Measurements from ENCODE around the gene MAP3K6.

DNA sequence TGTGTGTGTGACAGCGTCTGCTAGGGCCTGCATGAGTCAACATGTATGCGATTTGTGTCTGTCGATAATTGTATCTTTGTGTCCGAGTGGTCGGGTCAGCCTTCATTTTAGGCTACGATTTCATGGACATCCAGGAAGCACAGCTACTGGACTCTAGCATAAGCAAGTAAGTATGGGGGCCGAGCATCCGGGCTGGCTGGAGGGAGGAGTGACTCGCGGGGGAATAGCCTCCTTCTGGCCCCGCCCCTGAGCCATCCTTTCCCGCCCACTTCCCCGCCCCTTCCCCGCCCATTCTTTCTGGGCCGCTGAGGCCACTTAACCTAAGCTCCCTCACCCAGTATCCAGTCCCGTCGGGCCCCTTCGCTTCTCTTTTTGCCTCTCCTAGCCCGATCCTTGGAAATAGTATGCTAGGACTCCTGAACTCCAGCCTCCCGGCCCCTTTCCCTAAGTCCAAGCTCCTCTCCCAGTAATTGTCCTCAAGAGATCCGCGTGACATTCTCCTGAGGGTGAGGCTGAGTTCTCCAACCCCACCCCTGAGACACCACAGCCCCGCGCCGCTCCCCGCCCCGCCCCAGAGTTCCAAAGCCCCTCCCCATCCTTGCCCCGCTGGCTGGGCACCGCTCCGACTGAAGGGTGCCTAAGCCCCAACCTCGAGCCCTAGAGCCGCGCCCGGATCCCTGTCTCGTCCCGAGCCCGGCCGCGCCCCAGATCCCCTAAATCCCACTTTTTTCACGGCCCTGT lies 1.2 kb downstream of the MAP3K6 start:
- TF ChIP-seq, protein P1, sequence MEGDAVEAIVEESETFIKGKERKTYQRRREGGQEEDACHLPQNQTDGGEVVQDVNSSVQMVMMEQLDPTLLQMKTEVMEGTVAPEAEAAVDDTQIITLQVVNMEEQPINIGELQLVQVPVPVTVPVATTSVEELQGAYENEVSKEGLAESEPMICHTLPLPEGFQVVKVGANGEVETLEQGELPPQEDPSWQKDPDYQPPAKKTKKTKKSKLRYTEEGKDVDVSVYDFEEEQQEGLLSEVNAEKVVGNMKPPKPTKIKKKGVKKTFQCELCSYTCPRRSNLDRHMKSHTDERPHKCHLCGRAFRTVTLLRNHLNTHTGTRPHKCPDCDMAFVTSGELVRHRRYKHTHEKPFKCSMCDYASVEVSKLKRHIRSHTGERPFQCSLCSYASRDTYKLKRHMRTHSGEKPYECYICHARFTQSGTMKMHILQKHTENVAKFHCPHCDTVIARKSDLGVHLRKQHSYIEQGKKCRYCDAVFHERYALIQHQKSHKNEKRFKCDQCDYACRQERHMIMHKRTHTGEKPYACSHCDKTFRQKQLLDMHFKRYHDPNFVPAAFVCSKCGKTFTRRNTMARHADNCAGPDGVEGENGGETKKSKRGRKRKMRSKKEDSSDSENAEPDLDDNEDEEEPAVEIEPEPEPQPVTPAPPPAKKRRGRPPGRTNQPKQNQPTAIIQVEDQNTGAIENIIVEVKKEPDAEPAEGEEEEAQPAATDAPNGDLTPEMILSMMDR (IDR thresholded peaks at IDR 0.05), result no peak
- no peak for TF ChIP-seq POLR2A (IDR thresholded peaks at IDR 0.05)

Data from testis (tissue), 2 donors.